Prostate gland (tissue), 2 donors: ENCODE data around the gene PRDX5.

Experiments used
- CTCF ChIP-seq, 4 experiments: fragments of 200-600 bp in 2 of 4; fragments of 450-650 bp in 2 of 4; sonication (generic) in 2 of 4; IDR thresholded peaks; 1 replicate in 3 of 4; 2 replicates in 1 of 4; pipeline ENCODE4 v1.5.1; 2016 to 2019; ENCODE audit warnings: antibody characterized with exemption in 4 of 4, mild to moderate bottlenecking in 2 of 4, moderate library complexity in 2 of 4
- POLR2A ChIP-seq: fragments of 450-650 bp; IDR thresholded peaks from one replicate; pipeline ENCODE4 v1.6.1; 2016; ENCODE audit warnings: antibody characterized with exemption, mild to moderate bottlenecking

- no peak for TF ChIP-seq CTCF (IDR thresholded peaks at IDR 0.05)
- no peak for TF ChIP-seq POLR2A
Observed at GRCh38 chr11:64281957-64282770, 35.8 kb upstream of the PRDX5 start.
